ENCODE measurements around the gene PCK1.

Gene PCK1

GRCh38 chr20:57536120-57536708 is 24.7 kb upstream of the PCK1 start:
- DNase-seq: no peak

- DNase-seq: no peak
These were observed 23.9 kb upstream of the PCK1 start for GRCh38 chr20:57536771-57537724.

GRCh38 chr20:57537822-57538221 is 23.1 kb upstream of the PCK1 start:
- DNase-seq: no peak

- DNase-seq: no peak
These were observed 21.0 kb upstream of the PCK1 start for GRCh38 chr20:57539889-57540288.

GRCh38 chr20:57540890-57541580 is 19.9 kb upstream of the PCK1 start:
- DNase-seq: no peak

- DNase-seq: no peak
These were observed 17.2 kb upstream of the PCK1 start for GRCh38 chr20:57543754-57544153.

- peak in 1 of 51 donors; percentile 77 for DNase-seq
These were observed 15.9 kb upstream of the PCK1 start for GRCh38 chr20:57544838-57545564.

- DNase-seq: no peak
These were observed 14.8 kb upstream of the PCK1 start for GRCh38 chr20:57545927-57546662.

GRCh38 chr20:57546956-57547649 is 13.8 kb upstream of the PCK1 start:
- peak in 1 of 51 donors; percentile 31 for DNase-seq

GRCh38 chr20:57548177-57549058 is 12.5 kb upstream of the PCK1 start:
- DNase-seq: no peak

- DNase-seq: no peak
These were observed 8.4 kb upstream of the PCK1 start for GRCh38 chr20:57552471-57552870.

- peak in 1 of 51 donors; percentile 63 for DNase-seq
These were observed 7.4 kb upstream of the PCK1 start for GRCh38 chr20:57553376-57554018.

GRCh38 chr20:57555457-57556184 is 5.3 kb upstream of the PCK1 start:
- DNase-seq: no peak

GRCh38 chr20:57556980-57557274 is 4.0 kb upstream of the PCK1 start:
- no peak for DNase-seq

- DNase-seq: no peak
These were observed 2.8 kb upstream of the PCK1 start for GRCh38 chr20:57557926-57558613.

- DNase-seq: no peak
These were observed 2.2 kb upstream of the PCK1 start for GRCh38 chr20:57558614-57559288.

GRCh38 chr20:57559289-57559634 is 1.6 kb upstream of the PCK1 start:
- no peak for DNase-seq
